Right lobe of liver (tissue), 6 donors: ENCODE results near the gene ITPR1. TPM values are rescaled to one million over a fixed set of nuclear protein-coding genes. Genes with fewer than 3 reads are reported as not detected.
A peak's percentile ranks its signal among the peaks of the same experiment; 100 is the strongest.

ENCODE experiments used
- ATAC-seq, 4 donors: fragments of 200-7000 bp; cut with Tn5 transposase; one replicate each; pipeline ENCODE4 v1.9.1; 2020; ENCODE audit warnings: mild to moderate bottlenecking in 4 of 4, moderate library complexity in 4 of 4
- DNase-seq, 3 donors: peaks; one replicate each; pipeline ENCODE4 v3.0.0-alpha.2; 2020
- H3K27ac ChIP-seq, 3 donors: fragments of 200-600 bp; one replicate each; pipeline ENCODE4 v1.8.0; 2022
- H3K27me3 ChIP-seq, 2 donors: fragments of 200-600 bp; one replicate each; pipeline ENCODE4 v1.8.0; 2022
- H3K36me3 ChIP-seq, 4 donors: fragments of 200-600 bp; sonication (generic) in 1 of 4; one replicate each; pipeline versions ENCODE4 v1.5.1 to v1.8.0; 2017 to 2022; ENCODE audit warnings: control low read depth in 1 of 4
- H3K4me1 ChIP-seq, 4 donors: fragments of 200-600 bp; sonication (generic) in 1 of 4; one replicate each; pipeline versions ENCODE4 v1.5.1 to v1.8.0; 2017 to 2022; ENCODE audit warnings: control low read depth in 1 of 4
- H3K4me3 ChIP-seq, 3 donors: fragments of 200-600 bp; one replicate each; pipeline ENCODE4 v1.8.0; 2022
- H3K9me3 ChIP-seq, 4 donors: fragments of 200-600 bp; sonication (generic) in 1 of 4; one replicate each; pipeline versions ENCODE4 v1.5.1 to v1.8.0; 2017 to 2022; ENCODE audit warnings: control low read depth in 1 of 4
- CTCF ChIP-seq, 4 donors: fragments of 200-600 bp in 3 of 4; fragments of 450-650 bp in 1 of 4; IDR thresholded peaks; one replicate each; pipeline versions ENCODE4 v1.5.1 to v1.8.0; 2016 to 2022; ENCODE audit warnings: antibody characterized with exemption in 4 of 4, mild to moderate bottlenecking in 2 of 4
- POLR2A ChIP-seq: fragments of 450-650 bp; IDR thresholded peaks from one replicate; pipeline ENCODE4 v1.6.1; 2017; ENCODE audit warnings: antibody characterized with exemption, mild to moderate bottlenecking
- WGBS: methylation state at CpG from one replicate; pipeline ENCODE4 v1.1.6; 2018; ENCODE audit warnings: low coverage, low lambda C conversion rate; ENCODE audit not compliant: insufficient coverage; ENCODE audit errors: missing lambda C conversion rate; 5-methylcytosine and 5-hydroxymethylcytosine counted together
- intact Hi-C, 2 donors: fragments of 100-400 bp; cut with DNase I; formaldehyde crosslinking; loops; one replicate each; pipeline versions ENCODE4 v1.11.2 to v1.14.1; 2022
- total RNA-seq, 6 experiments: library from RNA; depleted of rRNA in 2 of 6; stranded (reverse); fragments of >200 nt in 2 of 6; fragmentation: NEBNext Ultra II Directional in 3 of 6; extraction: Animal tissue kit (Norgen Biotek cat#: 25700) in 3 of 6; gene quantifications; one replicate each; pipeline versions ENCODE4 v1.1.0 to v1.2.4, GENCODE V29; 2016 to 2023
- donor health status: DM: no; HTN: yes; CAD: no.
- donor health status: DM: no; HTN: no; CAD: no.
- donor health status: DM: no; HTN: no; CAD: no.
- donor health status: DM: no; HTN: yes; CAD: no.
- donor health status: DM: no; HTN: yes; CAD: no.

ITPR1 gene
- total RNA-seq, 6 experiments from 2014 or later, result 6.5 to 16.2 (median 11.5) TPM

DNA sequence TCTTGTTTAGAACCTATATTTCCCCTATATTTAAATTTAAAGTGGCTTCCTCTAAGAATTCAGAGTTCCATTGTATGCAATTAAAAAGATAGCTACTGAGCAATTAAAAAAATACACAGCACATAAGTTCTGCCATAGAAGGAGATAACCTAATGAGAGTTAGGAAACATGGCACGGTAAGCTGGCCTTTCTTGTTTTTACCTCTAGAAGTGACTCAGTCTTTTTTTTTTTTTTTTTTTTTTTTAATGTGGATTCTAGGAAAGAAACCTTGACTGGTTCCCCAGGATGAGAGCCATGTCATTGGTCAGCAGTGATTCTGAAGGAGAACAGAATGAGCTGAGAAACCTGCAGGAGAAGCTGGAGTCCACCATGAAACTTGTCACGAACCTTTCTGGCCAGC lies 343.4 kb downstream of the ITPR1 start:
- Histone ChIP-seq H3K4me3 (no peak overlapping the region), H3K4me1 (no peaks in the 10 kb centered on the region), H3K27me3 (no peaks in the 10 kb centered on the region), H3K27ac (no peak overlapping the region), H3K9me3 (no peaks in the 10 kb centered on the region), H3K36me3 (no peaks in the 10 kb centered on the region)
- ATAC-seq (no peak), DNase-seq (no peak)
- WGBS, result 75% methylated on average over 2 of the region's 2 CpGs
- no peak for TF ChIP-seq POLR2A
- no peak for TF ChIP-seq CTCF (IDR thresholded peaks at IDR 0.05)
- intact Hi-C loops, result no loop called here

- DNase-seq, result no peak
- intact Hi-C loops, result no loop called here
- Histone ChIP-seq H3K27me3 (no peaks in the 10 kb centered on the region), H3K27ac (no peak overlapping the region), H3K36me3 (no peaks in the 10 kb centered on the region), H3K4me3 (no peak overlapping the region), H3K9me3 (no peaks in the 10 kb centered on the region), H3K4me1 (no peaks in the 10 kb centered on the region)
- 87% methylated on average over 5 of the region's 5 CpGs for WGBS
- TF ChIP-seq POLR2A (no peak), CTCF (IDR thresholded peaks at IDR 0.05) (no peak)
- no peak for ATAC-seq
Observed at GRCh38 chr3:4837374-4837930, 344.3 kb downstream of the ITPR1 start.

DNA sequence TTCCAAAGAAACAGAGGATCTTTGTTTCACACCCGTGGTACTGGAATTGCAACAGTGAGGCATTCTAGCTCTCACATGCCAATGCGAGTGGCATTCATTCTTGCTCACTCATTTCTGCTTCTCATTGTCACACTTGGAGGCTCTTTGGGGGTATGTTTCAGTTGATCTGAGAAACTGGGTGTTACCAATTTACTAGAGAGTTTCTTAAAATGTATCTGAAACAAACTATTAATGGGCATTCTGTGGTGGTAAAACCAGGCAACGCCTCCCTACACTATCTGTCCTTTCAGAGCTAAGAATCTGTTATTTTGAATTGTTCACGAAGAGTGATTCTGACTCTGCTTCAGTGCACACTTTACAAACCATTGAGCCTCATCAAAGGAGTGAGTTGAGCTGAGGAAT lies 345.5 kb downstream of the ITPR1 start:
- H3K36me3 ChIP-seq, result no peaks in the 10 kb centered on the region
- H3K27ac ChIP-seq, result no peak overlapping the region
- DNase-seq, result no peak
- intact Hi-C loops, result no loop called here
- ATAC-seq, result no peak
- no peaks in the 10 kb centered on the region for H3K4me1 ChIP-seq
- no peak overlapping the region for H3K4me3 ChIP-seq
- H3K27me3 ChIP-seq, result no peaks in the 10 kb centered on the region
- TF ChIP-seq POLR2A (no peak), CTCF (IDR thresholded peaks at IDR 0.05) (no peak)
- 91% methylated on average over 4 of the region's 4 CpGs for WGBS
- H3K9me3 ChIP-seq, result no peaks in the 10 kb centered on the region

DNA sequence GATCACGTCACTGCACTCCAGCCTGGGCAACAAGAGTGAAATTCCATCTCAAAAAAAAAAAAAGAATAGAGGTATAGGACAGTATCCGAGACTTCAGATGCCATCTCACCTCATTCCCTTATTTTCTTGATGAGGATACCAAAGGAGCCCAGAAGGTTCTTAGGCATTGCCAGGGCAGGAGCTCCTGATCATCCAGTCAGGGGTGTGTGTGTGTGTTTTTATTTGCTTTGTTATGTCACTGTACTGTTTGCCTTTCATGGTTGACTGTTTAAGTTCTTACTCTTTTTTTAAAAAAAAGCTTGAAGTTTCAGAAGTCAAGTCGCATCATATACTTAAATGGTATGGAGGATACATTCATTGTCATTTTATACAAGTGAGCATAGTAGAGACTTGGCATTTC lies 346.1 kb downstream of the ITPR1 start:
- H3K27me3 ChIP-seq, result no peaks in the 10 kb centered on the region
- no peak overlapping the region for H3K4me3 ChIP-seq
- no peak overlapping the region for H3K27ac ChIP-seq
- DNase-seq (no peak), ATAC-seq (peak in 1 of 4 donors; percentile 73)
- H3K9me3 ChIP-seq, result no peaks in the 10 kb centered on the region
- intact Hi-C loops, result no loop called here
- no peaks in the 10 kb centered on the region for H3K36me3 ChIP-seq
- 96% methylated on average over 3 of the region's 3 CpGs for WGBS
- TF ChIP-seq CTCF (IDR thresholded peaks at IDR 0.05), result no peak
- TF ChIP-seq POLR2A, result no peak
- H3K4me1 ChIP-seq, result no peaks in the 10 kb centered on the region

DNA sequence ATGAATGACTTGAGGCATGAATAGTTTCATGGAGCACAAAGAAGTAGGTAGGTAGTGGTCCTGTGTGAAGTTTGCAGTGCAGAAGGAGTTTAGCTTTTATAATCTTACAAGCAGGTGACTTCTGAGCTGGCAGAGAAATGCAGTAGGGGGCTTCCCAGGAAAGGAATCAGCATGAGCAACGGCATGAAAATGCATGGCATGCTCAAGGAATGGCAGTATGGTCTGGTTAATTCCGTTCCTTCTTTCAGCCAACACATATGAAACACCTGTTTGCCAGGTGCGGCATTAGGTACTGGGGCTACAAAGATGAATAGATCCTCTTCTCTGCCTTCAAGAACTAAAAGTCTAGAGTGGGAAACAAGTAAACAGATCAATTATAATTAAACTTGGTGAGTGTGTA lies 348.1 kb downstream of the ITPR1 start:
- no peak overlapping the region for H3K4me3 ChIP-seq
- H3K27ac ChIP-seq, result no peak overlapping the region
- H3K4me1 ChIP-seq, result no peaks in the 10 kb centered on the region
- DNase-seq, result no peak
- H3K9me3 ChIP-seq, result no peaks in the 10 kb centered on the region
- no peaks in the 10 kb centered on the region for H3K27me3 ChIP-seq
- ATAC-seq, result no peak
- no peak for TF ChIP-seq POLR2A
- no peak for TF ChIP-seq CTCF (IDR thresholded peaks at IDR 0.05)
- H3K36me3 ChIP-seq, result no peaks in the 10 kb centered on the region
- 64% methylated on average over 2 of the region's 3 CpGs for WGBS
- intact Hi-C loops, result no loop called here
